ENCODE results near the gene RNLS. TPM values are rescaled to one million over a fixed set of nuclear protein-coding genes. Genes with fewer than 3 reads are reported as not detected.

The RNLS gene
- total and polyA plus RNA-seq, 2 of the 8 experiments (the other 6 are each of a cell fraction or from before 2014, with no cell fraction given): 7.5 to 12.7 TPM

DNA sequence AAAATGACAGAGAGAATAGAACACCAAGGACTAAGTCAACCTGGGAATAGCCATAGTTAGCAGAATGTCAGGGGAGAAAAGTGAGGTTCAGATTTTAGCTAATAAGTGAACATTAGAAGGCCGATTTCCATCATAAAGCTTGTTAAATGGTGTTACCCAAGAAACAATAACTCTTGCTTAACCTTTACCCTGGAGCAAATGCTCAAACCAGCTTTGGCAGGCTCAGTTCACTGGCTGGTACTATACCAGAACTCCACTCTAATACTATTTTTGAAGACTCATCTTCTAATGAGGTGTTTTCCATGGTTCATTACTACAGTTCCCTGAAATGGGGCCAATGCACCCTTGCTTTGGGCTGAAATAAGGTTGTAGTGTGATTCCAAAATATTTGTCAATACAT lies 61.3 kb downstream of the RNLS start:
- DNase-seq (ENCODE audit: low read depth in 1 of 2, low spot score in 2 of 2) (no peak), FAIRE-seq (no peak)
- no peak overlapping the region for H3K4me2 ChIP-seq (ENCODE audit: insufficient read depth in 1 of 2, low read depth in 2 of 2, low read length in 2 of 2)
- H3K36me3 ChIP-seq (ENCODE audit: control insufficient read depth in 2 of 4, insufficient read depth in 4 of 4, low read length in 3 of 4): no peaks in the 10 kb centered on the region
- H2BK12ac ChIP-seq (ENCODE audit: low read depth, low read length): no peak overlapping the region
- no peak overlapping the region for H4K91ac ChIP-seq (replicated peaks; ENCODE audit: insufficient read length, low read length)
- H4K5ac ChIP-seq (ENCODE audit: insufficient read length, low read depth, low read length): no peak overlapping the region
- WGBS, 2 experiments (ENCODE audit: extremely low coverage in 1 of 2, insufficient coverage in 1 of 2, insufficient read length in 1 of 2, insufficient replicate concordance in 2 of 2, low coverage in 1 of 2, low lambda C conversion rate in 2 of 2, missing lambda C conversion rate in 1 of 2): 69% methylated on average over 1 of the region's 1 CpG; no CpG with 5 or more reads in 1 of the 2 experiments
- H3K4me3 ChIP-seq (ENCODE audit: extremely low read depth in 1 of 4, insufficient read depth in 2 of 4, low read depth in 3 of 4, low read length in 4 of 4): no peak overlapping the region
- no peak overlapping the region for H2BK20ac ChIP-seq (ENCODE audit: low read length)
- H4K20me1 ChIP-seq (replicated peaks in 1 of 2; ENCODE audit: control insufficient read depth in 1 of 2, insufficient read depth in 2 of 2, low read length in 2 of 2): no peaks in the 10 kb centered on the region
- H3K56ac ChIP-seq (replicated peaks; ENCODE audit: insufficient read length, low read depth, low read length): no peak overlapping the region
- no peak overlapping the region for H3K9ac ChIP-seq (replicated peaks in 1 of 4; ENCODE audit: extremely low read depth in 1 of 4, low read depth in 3 of 4, low read length in 3 of 4)
- no peaks in the 10 kb centered on the region for H3K27me3 ChIP-seq (replicated peaks in 1 of 4; ENCODE audit: control insufficient read depth in 3 of 4, extremely low read depth in 1 of 4, insufficient read depth in 3 of 4, low read length in 3 of 4)
- no peaks in the 10 kb centered on the region for H3K9me3 ChIP-seq (ENCODE audit: insufficient read depth in 2 of 2, low read depth in 1 of 2, low read length in 1 of 2)
- no peak overlapping the region for H3K23ac ChIP-seq (ENCODE audit: insufficient read length)
- H3K79me2 ChIP-seq (ENCODE audit: control insufficient read depth in 1 of 2, insufficient read depth in 2 of 2, low read length in 2 of 2): no peaks in the 10 kb centered on the region
- H2BK120ac ChIP-seq (replicated peaks; ENCODE audit: low read depth, low read length): no peak overlapping the region
- H3K27ac ChIP-seq (ENCODE audit: low read depth, low read length): no peak overlapping the region
- no peak overlapping the region for H4K8ac ChIP-seq (ENCODE audit: extremely low read depth, insufficient read depth, low read length)
- TF ChIP-seq NANOG (IDR thresholded peaks at IDR 0.05; ENCODE audit: insufficient read depth, low read depth, low read length, poor library complexity, severe bottlenecking) (no peak), CEBPB (IDR thresholded peaks at IDR 0.05; ENCODE audit: low read depth, low read length) (0 out of 2 replicates have a peak, but pooled peaks have one; percentile 44)
- CTCF ChIA-PET (ENCODE audit: partially characterized antibody): no interaction called here
- POLR2A ChIA-PET (ENCODE audit: partially characterized antibody): no interaction called here
- no peak overlapping the region for H3K14ac ChIP-seq (ENCODE audit: insufficient read length)
- no peaks in the 10 kb centered on the region for H3K23me2 ChIP-seq (ENCODE audit: low read depth, low read length)
- H3K4me1 ChIP-seq (replicated peaks in 1 of 4; ENCODE audit: control insufficient read depth in 3 of 4, insufficient read depth in 4 of 4, low read length in 3 of 4): no peaks in the 10 kb centered on the region
- H2BK5ac ChIP-seq (ENCODE audit: low read depth, low read length): no peak overlapping the region
- H3K18ac ChIP-seq (ENCODE audit: extremely low read depth, low read length): no peak overlapping the region
- no peak overlapping the region for H2AK5ac ChIP-seq (ENCODE audit: low read depth, low read length)
- H3K79me1 ChIP-seq (ENCODE audit: low read depth, low read length): no peaks in the 10 kb centered on the region
- H3K4ac ChIP-seq (replicated peaks; ENCODE audit: insufficient read length, low read depth, low read length): no peak overlapping the region
- H2AFZ ChIP-seq (ENCODE audit: low read length): no peak overlapping the region
- no peak overlapping the region for H2BK15ac ChIP-seq (ENCODE audit: low read length)
